Cortex of kidney (tissue), 1 donor: ENCODE measurements around the gene IGFL1.
"Not testable (repeated sequence)": the region's sequence is repeated elsewhere in the genome, so short reads cannot be mapped to it uniquely, and the experiment has no call there.

Source experiments
- DNase-seq: peaks from one replicate; lab custom pipeline; 2025; lab: John Stamatoyannopoulos, UW

Gene IGFL1

DNA sequence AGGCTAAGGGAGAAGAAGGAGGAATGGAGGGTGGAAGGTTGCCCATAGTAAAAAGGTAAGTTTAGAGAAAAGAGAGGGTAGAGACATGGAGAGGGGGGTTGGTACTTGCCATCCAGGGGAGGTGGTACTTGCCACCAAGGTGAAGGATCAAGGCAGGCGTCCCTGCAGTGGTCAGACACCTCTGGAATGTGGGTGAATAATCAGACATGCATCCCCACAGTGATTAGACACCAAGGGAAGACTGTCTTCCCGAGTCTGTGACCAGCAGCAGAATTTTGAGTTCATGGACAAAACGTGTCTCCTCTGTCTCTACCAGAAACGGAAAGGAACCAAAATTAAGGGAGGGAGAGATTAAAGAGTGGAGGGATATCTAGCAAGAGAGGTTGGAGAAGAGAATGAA, 27.1 kb upstream of the IGFL1 start:
- no peak for DNase-seq

DNA sequence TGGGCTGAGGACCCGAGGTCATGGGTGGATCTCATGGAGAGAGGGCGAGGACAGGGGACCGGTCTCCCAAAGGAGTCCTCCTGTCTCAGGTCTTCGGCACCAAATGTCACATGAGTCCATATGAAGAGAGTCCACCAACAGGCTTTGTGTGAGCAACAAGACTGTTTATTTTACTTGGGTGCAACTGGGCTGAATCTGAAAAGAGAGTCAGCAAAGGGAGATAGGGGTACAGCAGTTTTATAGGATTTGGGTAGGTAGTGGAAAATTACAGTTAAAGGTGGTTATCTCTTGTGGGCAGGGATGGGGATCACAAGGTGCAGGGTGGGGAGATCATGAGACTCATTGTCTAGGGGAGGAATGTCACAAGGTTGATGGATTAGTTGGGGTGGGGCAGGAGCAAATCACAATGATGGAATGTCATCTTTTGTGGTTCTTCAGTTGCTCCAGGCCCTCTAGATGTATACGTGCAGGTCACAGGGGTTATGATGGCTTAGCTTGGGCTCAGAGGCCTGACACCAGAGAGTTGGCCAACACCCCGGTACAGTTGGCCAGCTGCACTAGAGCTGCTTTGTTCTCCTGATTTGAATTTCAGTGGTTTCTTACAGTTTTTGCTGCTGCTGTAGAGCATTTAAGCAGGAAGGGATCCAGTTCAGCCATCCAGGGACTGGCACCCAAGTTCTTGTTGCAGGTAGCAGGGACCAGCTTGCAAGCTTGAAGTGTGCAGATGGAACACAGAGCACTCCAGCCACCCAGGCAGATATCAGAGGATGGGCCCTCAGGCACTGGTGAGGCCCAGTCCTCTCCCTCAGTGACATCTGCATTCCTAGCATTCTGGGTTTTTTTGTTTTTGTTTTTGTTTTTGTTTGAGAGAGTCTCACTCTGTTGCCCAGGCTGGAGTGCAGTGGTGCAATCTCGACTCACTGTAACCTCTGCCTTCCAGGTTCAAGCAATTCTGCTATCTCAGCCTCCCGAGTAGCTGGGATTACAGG, 26.4 kb upstream of the IGFL1 start:
- DNase-seq, result no peak

DNA sequence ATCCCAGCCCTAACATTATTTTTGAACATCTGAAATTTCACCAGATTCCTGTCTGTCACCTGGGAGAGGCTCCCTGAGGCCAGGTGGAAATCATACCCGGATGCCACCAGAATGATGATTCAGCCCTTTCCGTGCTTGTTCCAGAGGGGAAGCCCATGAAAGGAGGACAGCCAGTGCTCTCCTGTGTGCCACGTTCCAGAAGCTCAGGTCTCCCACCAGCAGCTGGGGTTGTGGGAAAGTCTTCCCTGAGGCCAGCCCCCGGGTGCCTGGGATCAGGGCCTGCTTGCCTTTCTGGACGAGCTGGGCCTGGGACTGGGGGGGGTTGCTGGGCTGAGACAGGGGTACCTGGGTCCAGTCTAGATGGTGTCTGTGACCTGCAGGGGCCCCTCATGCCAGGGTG, 25.5 kb upstream of the IGFL1 start:
- DNase-seq, result no peak

DNA sequence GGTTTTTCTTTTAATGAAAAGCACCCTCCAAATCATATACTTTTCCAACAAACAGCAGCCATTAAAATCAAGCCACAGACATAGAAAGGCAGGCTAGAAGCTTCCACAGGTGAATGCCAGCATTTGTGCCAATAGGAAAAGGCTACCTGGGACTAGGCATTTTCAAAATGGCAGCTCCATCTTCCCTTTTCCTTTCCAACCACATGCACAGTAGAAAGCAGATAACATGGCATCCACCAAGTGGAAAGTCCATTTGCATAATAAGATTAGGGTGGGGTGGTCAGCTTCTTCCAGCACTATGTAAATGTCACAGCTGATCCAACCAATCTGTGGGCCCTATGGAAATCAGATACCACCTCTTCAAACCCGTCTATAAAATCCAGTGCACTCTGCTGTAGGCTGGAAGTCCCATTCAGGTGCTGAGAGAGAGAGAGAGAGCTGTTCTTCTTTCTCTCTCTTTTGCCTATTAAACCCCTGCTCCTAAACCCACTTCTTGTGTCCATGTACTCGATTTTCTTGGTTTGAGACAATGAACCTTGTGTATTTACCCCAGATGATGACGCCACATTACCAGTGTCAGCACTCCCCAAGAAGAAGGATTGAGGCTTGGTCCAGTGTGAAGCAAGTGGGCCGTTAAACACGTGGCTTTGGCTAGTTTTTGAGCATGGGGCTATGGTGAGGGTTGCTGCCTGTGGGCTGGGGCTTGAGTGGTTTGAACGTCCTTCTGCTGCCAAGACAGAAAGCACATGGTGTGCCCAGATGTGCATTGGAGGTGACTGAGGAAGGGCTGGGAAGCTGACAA, 24.2 kb upstream of the IGFL1 start:
- DNase-seq, result no peak

DNA sequence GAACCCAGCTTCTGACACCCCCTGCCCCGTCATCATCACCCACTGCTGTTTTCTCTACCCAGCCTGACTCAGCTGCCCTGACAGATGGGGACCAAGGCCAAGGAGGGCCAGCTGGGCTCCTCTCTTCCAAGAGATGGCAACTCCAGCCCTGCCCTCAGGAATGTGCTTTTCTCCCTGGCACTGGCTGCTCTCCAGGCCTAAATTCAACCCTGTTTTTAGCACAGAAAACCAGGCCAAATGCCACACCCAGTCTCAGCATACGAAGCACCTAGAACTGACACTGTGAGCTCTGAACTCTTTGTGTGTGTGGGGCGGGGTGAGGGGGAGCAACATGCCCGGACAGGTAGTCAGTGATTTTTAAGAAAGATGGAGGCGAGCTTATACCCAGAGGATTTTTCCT, 23.4 kb upstream of the IGFL1 start:
- no peak for DNase-seq

DNA sequence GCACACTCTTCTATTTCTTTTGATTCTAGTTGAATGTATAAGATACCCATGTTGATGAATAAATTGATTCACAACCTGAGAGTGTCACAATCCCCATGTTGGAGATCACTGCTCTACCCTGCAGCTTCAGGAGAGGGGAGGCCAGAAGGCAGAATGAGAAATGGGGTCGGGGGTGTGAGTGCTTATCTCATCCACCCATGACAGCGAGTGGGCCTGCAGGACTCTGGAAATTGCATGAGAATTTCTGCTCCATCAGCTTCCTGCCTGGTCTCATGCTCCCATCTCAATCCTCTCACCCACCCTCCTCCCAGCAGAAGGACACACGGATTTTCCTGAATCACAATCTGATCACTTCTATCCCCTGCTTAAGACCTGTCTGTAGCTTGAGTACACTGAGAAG, 22.9 kb upstream of the IGFL1 start:
- DNase-seq, result no peak

DNA sequence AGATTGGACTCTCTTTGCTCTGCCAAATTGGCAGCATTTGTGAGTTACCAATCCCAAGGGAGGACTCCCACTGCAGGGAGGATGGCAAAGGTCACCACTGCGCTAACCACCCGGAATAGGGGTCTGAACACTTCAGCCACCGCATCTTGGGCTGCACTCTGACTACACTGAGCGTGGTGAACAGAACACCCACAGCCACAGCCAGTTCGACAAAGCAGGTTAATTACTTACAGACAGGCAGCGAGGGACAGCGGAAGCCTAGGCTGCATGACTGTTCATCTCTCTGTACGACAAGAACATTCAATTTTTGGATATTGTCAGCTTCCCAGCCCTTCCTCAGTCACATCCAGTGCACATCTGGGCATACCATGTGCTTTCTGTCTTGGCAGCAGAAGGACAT, 21.7 kb upstream of the IGFL1 start:
- not testable (repeated sequence) for DNase-seq

DNA sequence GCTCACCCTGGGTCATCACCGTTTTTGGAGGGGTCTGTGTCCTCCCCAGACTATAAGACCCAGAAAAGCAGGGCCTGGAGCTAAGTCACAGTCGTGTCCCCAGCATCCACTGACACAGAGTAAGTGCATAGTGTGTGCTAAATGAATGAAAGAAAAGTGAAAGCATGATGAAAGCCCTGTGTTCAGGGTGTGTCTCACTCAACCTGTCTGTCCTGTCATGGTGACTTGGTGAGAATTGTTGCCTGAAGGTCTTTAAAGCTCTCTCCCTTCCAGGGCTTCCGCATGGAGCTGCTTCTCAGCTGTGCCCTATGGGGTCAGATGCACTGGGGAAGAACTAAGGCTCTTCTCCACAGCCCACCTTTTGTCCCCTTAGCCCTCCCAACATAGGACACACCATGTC, 20.5 kb upstream of the IGFL1 start:
- no peak for DNase-seq

DNA sequence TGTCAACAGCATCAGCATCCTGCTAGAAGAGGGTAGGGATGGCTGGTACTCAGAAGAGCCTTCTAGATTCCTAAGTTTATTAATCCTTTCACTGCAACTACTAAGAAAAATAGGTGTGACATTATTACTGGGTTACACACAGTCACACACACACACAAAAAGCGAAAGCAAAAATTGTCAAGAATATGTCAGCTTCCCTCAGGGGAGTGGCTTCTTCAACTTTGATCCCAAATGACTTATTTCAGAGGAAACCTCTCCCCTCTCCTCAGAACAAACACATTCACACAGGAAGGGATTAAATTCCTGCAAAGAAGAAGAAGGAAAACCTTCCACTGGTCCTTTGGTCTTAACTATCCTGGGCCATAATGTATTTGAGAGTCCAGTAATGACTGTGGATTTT, 20.1 kb upstream of the IGFL1 start:
- no peak for DNase-seq

DNA sequence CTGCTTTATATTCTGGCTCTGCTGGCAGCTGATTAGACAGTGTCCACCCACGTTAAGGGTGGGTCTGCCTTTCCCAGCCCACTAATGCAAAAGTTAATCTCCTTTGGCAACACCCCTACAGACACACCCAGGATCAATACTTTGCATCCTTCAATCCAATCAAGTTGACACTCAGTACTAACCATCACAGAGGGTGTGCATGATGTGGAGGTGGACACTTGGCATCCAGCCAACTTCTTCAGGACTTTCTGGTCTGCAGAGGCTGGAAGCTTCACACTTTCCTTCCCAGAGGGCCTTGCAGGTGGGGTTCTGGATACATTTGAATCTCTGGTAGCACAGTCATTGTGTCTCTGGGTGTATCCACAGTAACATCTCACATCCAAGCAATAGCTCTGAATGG, 18.9 kb upstream of the IGFL1 start:
- no peak for DNase-seq

DNA sequence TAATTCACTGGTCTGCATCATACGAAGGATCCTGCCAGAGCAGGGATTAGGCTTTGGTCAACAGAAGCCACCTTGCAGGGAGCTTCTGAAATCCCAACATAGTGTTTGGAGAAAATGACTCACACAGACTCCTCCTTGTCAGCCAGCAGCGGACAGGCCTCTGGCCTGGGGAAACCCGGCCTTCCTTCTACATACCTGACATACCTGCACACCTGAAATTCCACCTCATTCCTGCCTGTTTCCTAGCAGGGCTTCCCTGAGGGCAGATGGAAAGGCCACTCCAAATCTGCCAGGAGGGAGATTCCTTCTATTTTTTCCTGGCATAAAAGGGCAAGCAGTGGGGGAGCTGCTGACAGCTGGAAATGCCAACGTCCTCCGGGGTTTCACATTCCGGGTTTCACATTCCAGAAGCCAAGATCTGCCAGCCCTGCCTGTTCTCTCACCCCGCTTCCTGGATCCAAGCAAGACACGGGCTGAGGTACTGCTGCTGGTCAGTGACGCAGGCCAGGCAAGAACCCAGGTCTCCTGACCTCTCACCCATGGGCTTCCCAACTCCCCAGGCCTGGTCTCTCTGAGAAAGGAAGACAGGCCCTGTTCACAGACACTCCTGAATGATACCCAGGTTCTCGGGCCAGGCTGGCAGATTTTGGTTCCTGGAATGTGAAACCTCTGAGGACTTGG, 18.2 kb upstream of the IGFL1 start:
- no peak for DNase-seq

DNA sequence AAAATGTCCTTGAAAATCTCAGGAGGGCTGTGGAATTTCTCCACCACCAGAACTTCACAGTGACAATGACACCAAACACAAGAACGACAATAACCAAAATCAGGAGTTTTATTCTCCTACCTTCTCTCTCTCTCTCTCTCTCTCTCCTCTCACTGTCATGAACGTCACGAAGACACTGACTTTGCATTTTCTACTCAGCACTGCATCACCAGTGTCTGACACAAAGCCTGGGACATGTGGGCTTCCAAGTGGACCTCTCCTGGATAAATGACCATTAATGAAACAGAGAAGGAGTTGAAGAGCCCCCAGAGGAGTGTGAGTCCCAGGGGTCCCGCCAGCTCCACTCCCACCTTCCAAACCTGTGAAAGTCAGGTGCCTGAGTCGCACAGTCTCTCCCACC, 16.9 kb upstream of the IGFL1 start:
- not testable (repeated sequence) for DNase-seq

DNA sequence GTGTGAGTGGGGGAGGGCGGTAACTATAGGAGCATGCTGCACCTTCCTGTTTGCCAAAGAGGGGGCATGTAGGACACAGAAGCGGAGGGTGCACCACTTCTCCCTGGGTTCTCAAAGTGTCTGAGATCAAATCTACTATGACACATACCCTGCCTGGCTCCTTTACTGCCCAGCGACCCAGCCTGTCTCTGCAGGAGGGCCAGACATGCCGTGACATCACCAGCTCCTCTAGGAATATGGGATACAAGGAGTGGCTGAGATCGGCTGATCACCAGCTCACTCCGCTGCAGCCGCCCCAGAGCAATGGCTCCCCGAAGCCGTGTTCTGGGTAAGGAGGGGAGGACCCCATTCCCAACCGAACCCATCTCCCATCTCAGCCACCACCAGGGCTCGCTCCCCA, 16.4 kb upstream of the IGFL1 start:
- no peak for DNase-seq

DNA sequence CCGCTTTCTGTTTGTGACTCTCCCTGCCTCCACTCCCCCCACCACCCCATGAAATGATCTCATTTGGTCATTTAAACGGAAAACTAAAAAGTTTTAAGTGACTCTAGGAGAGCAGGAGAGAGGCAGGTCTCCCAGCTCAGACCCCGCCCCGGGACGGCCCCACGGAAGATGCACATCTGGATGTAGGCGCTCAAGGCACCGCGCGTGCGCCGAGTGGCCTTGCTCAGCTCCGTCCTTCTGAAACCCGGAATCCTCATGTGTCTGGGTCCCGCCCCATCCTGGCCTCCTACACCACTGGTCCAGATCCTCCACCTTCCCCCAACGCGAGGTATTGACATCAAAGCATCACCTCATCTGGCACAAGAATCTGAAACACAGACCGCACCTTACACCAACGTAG, 15.7 kb upstream of the IGFL1 start:
- DNase-seq, result no peak

DNA sequence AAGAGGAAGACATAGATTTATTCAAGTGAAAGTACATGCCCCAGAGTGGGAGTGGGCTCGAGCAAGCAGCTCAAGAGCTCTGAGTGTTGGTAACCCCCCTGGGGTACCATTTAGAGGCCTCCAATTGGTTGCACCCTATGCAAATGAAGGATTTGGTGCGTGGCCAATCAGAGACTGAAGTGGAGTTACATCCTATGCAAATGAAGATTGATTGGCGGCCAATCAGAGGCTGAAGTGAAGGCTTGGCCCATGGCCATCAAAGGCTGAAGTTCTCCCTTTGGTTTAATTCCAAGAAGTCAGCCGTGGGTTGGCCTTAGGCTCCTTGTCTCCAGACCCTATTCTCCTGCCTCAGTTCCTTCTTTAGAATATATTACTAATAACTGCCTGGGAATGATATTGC, 12.9 kb upstream of the IGFL1 start:
- DNase-seq, result no peak

DNA sequence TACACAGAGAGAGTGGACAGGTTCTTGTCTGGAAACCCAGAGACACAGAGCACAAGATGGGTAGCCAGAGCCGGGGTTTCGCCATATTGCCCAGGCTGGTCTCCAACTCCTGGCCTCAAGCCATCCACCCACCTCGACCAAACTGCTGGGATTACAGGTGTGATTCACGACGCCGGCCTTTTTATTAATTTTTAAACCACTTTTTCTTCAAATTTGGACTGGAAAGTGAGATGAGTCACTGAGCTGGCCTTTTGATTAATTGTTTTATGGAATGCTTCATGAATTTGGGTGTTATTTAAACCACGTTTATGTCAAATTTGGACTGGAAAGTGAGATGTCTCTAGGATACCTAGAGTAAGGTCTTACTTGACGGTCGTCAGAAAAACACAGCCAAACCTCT, 12.1 kb upstream of the IGFL1 start:
- no peak for DNase-seq

DNA sequence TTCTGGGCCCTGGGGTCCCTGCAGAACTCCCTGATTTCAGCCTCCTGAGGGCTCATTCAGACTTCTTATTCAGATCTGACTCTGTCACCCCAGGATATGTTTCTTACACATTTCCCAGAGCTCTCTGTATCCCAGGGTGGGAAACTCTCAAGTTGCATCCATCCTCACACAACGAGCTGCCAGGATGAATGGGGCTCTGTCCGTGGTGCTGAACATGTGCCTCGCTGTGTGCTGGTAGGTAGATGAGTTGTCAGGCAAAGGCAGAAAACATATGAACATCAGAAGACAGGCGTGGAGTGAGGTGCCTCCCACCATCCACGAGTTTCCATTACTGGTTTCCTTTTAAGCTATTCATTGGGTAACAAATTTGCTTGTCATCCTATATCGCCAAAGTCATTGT, 11.4 kb upstream of the IGFL1 start:
- DNase-seq, result no peak

DNA sequence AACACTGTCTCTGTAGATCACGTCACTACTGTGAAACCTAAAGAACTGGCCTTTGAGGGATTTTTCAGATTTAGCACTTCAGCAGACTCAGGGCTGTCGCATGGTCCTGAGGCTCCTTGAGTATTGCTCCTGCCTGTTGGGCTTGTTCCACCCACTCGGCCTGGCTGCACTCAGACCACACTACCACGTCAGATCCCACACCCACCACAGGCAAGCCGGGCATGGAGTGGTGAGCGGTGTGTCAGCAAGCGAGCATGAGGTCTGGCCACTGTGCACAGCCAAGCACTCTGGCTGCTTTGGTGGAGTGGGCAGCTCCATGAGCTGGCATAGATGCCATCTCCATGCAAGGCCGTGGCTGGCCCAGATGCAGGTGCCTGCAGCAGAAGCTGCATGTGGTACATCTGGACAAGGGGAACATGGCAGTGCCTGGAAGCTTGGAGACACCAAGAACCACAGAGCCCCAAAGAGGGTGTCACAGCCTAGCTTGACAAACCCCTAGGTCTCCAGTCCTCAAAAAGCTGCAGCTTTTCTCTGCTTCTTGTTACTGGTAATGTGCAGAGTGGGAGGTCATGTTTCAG, 9.4 kb upstream of the IGFL1 start:
- no peak for DNase-seq

DNA sequence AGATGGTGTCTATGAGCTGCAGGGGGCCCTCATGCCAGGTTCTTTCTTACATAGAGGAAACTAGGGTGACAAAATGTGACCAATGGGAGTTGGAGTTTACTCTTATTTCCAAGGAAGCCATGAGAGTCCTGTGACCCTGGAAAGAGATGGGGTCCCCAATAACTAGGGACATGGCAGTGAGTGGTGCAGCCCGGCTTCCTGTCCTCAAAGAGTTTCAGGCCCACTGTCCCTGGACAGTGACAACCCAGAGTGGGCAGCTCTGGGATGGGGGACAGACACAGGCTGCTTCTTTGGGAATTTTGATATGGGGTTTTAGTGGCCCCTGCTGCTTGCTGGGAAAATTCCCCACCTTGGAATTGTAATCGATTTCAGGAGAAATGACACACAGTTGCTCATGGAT, 8.4 kb upstream of the IGFL1 start:
- no peak for DNase-seq

DNA sequence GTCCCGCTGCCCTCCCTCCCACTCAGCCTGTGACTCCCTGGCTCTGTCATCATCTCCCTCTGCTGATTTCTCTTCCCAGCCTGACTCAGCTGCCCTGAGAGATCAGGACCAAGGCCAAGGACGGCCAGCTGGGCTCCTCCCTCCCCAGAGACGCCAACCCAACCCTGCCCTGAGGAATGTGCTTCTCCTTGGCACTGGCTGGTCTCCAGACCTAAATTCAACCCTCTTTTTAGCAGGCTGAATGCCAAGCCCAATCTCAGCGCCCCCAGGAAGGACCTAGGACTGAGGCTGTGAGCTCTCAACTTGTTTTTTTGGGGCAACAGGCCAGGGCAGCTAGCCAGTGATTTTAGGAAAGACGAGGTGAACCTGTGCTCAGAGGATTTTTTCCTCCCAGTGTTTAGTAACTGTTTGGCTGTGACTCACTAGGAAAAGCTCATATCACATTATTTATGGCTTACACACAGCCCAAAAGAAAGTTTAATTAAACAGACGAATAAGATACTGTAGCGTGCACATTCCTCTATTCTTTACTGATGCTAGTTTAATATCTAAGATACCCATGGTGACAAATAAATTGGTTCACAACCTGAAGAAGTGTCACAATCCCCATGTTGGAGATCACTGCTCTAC, 7.4 kb upstream of the IGFL1 start:
- DNase-seq, result no peak

DNA sequence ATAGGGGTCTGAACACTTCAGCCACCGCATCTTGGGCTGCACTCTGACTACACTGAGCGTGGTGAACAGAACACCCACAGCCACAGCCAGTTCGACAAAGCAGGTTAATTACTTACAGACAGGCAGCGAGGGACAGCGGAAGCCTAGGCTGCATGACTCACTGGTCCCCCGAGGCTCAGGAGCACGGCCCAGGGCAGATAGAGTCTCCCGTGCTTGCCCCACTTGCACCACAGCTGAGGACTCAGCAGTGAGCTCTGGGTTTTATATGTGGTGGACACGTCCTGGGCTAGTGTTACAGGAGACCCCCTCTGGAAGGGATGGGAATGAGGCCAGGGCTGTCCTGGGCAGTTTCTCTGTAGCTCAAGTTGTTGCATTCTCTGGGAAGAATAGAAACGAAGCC, 5.8 kb upstream of the IGFL1 start:
- not testable (repeated sequence) for DNase-seq

DNA sequence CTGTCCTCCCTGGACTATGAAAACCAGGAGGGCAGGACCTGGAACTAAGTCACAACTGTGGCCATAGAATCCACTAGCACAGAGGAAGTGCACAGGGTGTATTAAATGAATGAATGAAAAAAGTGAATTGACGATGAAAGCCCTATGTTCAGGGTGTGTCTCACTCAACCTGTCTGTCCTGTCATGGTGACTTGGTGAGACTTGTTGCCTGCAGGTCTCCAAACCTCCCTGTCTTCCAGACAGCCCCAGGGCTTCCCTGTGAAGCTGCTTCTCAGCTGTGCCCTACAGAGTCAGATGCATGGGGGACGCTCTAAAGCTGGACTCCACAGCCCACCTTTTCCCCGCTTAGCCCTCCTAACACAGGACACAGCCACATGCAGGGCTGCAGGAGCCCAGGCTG, 4.8 kb upstream of the IGFL1 start:
- no peak for DNase-seq
